Ramos (cell line): ENCODE results near the gene GLDN.

Source experiments
- in situ Hi-C: fragments of 300-500 bp; cut with MboI; formaldehyde crosslinking; loops from one replicate; pipeline ENCODE4 v1.14.3; 2022; ENCODE audit warnings: low sequenced_read_pairs; ENCODE audit not compliant: unreplicated experiment

GLDN gene

DNA sequence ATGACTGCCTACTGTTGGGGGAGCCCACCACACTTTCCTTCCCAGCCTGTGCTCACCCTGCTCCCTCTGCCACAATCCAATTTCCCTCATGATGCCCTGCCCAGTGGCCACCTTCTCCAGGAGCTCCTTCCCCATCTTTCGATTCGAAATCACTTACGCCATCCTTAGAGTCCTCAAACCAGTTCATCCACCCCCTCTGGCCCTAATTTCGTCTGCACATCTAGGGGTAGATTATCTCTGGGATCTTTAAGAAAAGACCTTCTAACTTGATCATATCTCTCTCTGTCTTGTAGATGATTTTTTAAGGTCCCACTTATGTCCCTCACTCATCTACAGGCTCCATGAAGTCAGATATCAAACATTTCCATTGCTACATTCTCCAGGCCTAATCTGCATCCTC is 20.1 kb upstream of the GLDN start:
- in situ Hi-C loops, result no loop called here

DNA sequence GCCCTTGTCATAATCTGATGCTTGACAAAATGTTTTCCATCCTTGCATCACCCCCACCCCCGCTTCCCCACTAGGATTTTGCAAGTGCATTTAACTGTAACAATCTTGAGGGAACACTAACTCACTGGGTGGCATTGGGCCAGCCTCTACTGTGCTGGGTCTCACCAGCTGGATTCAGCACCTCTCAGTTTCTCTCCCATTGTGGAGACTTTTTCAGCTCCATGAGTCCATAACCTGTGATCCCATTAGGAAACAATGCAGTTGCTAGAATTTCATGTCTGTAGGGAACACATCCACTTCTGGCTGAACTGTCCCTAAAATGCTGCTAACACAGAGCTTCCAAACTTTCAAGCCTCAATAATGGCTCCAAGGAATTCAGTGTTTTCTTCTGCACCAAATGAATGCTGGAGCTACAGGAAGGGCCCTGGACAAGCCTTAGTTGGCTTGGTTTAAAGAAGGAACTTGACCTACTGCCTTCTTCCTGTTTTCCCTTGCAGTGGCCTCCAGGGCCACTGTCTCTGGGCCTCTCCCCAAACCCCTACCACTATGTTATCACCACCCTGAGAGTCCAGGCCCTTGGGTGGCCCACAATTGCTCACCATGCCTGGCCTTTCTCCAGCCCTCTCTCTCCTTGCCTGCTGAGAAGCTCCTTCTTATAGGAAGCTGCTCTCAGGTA is 18.7 kb upstream of the GLDN start:
- in situ Hi-C loops, result no loop called here

DNA sequence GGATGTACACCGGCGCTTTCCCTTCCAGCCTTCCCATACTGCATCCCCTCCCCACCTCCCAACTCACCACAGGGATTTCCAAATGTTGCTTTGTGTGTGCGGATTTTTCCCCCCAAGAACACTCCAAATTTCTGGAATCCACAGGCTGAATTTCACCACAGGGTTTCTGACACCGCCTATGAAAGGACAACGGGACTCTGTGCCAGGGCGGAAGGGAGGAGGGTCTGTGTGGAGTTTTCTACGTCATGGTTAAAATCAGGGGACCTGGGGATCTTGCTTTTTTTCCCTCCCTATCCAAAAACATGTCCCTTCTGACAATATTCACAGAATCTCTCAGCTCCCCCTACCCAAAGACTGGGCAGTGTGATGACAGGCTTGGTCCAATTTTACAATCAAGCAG is 17.7 kb upstream of the GLDN start:
- in situ Hi-C loops, result no loop called here

DNA sequence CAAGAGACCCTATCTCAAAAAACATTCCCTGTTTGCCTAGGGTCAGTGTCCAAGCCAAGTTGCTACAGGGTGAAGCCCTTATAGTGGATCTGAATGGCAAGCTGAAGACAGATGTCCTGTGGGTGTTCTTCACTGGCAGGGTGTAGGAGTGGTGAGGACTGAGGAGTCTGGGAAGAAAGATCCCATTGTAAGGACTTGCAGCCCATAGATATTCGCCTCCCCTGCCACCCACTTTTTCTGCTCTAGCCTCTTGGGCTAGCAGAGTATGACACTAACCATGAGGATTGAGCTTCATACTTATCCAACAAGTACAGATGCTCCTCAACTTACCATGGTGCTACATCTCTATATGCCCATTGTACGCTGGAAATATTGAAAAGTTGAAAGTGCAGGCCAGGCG is 16.3 kb upstream of the GLDN start:
- in situ Hi-C loops, result no loop called here

DNA sequence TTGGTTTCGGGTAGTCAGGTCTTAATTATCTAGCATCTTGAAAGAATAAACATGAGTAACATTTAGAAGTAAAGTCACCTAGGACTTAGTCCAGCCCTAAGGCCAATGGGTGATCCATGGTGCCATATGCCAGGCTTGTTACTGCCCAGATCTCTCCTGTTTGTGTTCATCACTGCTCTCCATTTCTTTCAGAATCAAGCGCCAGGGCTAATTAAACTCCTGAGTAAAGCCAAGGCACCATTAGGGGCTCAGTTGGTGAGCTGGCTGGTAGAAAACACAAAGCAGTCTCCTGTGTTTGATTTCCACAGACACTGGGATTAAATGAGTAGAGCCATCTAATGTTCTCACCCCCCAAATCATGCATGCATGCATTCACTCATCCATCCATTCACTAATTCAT is 14.4 kb upstream of the GLDN start:
- in situ Hi-C loops, result no loop called here

DNA sequence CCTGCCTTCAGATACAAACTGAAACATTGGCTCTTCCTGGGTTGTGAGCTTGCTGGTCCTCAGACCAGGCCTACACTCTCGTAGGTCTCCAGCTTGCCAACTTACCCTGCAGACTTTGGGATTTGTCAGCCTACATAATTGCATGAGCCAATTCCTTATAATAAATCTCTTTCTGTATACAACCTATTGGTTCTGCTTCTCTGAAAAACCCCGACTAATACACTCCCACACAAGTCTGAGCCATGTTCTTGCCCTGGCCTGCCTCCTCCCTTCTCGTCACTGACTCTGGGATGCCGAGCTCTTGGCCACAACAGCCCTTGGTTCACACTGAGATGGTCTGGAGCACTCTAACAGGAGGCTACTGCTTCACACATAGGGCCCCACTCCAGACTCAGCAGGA is 12.5 kb upstream of the GLDN start:
- in situ Hi-C loops, result no loop called here

DNA sequence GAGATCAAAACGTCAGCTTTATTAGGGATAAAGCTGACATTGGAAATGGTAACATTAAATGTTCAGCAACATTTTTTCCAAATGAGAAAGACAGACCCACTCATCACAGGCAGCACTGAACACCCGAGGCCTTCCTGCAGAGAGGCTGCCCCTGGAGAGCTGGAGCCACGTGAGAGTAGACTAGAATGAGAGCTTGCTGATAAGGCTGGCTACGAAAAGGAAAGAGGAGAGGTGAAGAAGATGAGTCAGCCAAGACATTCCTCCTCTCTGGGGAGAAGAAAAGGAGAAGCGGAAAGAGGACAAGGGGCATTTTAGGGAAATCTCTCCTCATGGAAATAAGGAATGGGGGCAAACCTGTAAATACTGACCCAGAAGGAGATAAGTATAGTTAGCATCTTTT is 10.3 kb upstream of the GLDN start:
- in situ Hi-C loops, result no loop called here

DNA sequence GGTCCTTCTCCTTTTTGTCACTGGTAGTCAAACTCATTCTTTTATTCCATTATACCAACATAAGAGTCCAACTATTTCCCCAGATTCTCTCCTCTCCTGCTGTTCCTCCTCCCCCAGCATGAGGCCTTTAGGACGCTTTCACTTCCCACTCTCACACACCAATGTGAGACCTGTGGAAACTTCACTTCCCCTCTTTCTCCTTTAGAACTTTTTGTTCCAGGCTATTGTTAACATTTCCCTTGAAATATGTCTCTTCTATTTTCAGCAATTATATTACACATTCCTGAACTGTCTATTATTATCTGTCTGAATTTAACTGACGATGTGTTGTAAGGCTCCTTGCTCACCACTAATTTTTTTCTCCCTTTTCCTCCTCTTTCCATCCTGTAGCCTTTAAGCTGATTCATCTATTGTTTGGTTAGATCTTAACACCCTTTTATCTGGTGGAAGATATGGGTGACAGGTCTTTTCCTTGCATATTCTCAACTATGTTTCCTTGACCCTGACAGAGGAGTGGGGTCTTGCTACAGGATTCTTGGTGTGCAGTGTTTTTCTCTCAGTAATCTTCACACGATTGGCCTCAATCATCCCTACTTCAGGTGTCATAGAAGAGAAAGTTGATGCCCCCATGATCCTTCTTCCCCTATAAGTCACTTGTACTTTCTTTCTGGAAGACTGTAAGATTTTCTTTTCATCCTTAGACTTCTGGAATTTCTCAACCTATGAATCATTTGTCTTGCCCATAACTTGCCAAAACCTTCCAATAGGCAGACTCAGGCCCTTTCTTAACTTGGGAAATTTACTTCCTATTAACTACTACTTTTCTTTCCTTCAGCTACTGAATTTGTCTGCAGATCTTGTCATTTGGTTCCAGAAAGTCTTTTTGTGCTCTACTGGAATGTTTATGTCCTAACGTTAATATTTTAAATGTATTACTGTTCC is 9.0 kb upstream of the GLDN start:
- in situ Hi-C loops, result no loop called here

DNA sequence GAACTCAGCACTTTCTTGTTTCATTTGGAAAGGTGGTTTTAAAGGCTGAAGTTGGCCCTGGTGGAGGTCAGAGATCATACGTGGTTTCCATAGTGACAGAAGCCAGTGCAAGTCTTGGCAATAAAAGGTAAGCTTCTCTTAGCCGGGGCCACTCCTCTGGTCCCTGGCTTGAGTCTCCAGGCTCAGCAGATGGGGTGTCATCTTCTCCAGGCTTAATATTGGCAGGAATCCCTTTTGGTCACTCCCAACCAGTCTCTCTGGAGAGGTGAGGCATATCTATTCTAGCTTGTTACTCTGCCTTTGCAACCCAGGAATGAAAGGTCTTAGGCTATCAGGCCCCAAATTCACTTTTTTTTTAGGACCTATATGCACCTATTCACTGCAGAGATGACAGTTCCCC is 7.9 kb upstream of the GLDN start:
- in situ Hi-C loops, result no loop called here

DNA sequence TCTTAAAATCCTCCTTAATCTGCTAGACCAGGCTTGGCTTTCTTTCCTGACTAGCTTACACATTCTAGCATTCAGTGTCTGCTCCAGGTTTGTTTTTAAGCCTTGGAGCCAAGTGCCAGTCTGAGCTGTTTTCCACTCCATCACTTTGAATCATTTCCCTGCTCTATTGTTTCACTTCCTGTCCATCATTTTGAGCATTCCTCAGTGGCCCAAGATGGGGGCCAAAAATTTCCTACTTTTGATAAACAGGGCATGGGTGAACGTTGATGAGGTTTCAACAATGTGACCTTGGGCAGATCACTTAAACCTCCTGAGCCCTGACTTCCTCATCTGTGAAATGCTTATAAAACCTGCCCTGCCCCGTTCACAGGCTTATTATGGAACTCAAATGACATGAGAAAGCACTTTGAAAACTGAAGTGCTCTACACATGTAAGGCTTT is 7.4 kb upstream of the GLDN start:
- in situ Hi-C loops, result no loop called here

DNA sequence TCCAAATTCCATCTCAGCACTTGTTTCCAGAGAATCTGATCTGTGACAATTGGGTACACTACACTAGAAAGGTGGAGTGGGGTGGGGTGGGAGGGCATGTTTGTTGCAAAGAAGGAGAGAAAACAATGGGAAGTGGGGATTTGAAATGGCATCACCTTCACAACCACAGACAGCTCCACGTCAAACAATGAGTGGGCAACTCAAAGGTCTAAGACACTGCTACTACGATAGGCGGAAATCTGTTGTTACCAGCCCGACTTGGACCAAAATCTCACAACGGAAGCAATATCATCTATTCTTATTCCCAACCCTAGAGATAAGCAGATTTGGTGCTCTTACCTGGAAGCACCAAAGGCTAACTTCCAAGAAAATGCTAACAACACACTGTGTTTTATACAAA is 6.4 kb upstream of the GLDN start:
- in situ Hi-C loops, result no loop called here

DNA sequence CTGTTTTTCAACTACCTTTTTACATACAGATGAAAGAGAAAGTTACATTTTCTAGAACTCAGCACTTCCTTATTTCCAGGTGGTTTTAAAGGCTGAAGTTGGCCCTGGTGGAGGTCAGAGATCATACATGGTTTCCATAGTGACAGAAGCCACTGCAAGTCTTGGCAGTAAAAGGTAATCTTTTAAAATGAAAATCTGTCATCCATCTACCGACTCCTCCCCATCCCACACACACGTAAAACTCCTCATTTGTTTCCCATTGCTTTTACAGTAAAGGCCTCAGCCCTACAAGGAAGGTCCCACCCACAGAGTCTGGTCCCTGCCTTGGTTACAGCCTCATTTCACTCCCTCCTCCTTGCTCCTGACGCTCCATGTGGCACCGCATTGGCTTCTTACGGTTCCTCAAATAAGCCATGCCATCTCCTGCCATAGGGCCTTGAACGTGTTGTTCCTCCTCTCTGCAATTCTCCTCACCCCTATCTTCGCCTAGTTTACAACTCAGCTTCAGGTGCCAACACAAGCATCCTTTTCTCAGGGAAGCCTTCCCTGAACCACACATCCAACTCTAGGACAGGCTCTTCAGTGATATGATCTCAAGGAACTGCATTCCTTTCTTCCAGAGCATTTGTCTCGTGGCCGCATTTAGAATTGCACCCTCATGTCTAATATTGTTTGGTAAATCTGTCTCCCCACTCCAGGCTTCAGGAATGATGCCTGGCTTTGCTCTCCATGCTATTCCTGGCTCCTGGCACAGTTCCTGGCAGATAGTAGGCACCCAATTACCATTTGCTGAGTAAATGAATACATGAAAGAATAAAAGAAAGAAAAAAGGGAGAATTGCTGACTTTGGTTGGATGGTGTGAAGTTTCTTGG is 5.7 kb upstream of the GLDN start:
- in situ Hi-C loops, result no loop called here

DNA sequence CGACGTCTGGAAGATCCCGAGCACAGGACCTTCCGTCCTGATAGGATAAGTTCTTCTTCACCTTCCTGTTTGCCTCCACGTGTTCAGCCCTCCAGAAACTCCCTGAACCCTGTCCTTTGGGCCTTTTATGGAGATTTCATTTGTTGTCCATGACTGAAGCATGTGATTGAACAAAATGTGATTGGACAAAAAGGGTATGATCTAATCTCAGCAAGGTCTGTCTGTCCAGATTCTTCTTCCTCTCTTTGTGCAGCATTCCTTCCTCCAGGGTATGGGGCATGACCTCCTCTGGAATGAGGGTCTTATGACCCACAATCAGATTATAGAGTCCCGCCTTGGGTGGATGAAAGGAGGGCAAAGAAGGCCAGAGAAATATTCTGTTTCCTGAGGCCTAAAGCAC is 3.0 kb upstream of the GLDN start, which contains the start of gene CYP19A1:
Gene CYP19A1 (minus strand): TSS at position 101 of the 400 bp plus-strand sequence. CDS start 95,684 bp downstream, outside the sequence.
- in situ Hi-C loops, result no loop called here

DNA sequence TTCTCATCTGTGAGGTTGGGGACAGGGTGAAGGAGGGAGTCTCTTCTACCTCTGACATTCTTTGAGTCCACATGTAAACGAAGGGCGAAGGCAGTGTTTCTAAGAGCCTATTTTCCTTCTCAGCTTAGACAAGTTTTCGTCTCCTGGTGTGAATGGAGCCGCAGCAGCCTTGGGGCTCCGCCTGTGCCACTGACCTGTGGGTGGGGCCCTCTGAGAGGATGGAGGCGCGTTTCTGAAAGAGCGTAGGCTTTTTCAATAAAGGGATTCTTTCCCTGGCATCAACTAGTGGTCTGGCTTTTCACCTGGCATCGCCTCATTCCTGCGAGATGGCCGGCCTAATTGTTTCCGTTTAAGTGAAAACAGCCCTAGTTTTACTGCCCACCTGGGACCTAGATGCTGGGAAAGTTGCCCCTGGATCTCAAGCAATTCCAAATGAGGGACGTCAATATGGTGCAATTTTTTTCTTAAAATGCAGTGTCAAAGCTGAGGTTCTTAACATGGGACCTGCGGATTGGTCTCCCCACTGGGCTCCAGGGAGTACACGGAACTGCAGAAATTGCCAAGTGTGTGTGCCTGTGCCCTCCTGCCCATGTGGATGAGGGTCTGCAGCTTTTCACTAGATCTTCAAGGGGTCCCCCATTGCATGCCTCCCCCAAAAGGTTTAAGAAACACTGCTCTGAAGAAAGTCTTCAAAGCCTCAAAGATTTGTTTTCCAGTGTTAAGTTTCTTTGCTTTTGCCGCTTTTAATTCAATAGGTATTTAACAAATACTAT is 958 bp downstream of the GLDN start:
- in situ Hi-C loops, result no loop called here

DNA sequence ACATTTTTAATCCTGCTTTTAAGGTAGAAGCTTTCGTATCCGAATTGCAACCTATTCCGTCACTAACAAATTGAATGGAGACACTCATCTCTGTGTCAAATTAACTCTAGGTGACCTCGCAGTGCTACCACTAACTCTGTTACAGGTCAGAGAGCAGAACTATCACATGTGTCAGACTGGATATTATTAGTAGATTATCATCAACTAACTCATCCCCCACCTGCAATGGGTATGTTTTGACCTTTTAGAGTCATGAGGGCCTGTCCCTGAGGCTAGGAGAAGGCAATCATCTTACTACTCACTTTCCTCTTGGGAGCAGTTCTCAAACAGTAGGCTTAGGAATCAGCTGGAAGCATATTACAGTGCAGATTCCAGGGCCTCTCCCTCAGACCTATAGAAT is 2.0 kb downstream of the GLDN start:
- in situ Hi-C loops, result no loop called here

DNA sequence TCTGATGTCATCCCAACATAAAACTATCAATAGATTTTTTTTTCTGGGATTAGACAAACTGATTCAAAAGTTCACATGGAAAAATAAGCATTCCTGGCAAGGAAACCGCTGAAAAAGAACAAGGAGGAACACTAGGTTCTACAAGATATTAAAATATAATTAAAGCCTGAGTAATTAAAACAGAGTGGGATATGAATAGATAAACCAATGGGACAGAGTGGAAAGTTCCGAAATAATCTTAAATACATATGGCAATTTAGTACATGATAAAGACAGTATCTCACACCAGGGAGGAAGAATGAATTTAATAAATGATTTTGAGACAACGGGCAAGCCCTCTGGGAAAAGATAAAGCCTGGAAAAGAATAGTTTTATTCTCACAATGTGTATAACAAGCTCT is 4.7 kb downstream of the GLDN start:
- in situ Hi-C loops, result no loop called here

DNA sequence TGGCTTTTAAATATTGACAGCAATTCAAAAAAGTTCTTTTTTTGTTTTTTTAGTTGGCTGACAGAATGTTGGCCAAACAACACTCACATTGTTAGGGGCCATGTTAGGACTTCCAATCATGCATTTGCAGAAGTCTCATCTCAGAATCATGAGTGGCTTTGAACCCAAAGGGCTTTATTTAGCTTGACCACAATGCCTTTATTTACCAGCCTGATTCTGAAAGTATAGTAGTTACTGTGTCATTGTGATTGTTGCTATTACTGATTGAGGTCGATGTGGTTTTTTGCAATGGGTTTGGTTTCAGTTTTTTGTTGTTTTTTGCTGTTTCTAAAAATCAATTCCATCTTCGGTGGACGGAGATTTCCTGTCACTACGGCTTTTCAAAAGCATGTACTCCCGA is 7.2 kb downstream of the GLDN start:
- in situ Hi-C loops, result no loop called here

DNA sequence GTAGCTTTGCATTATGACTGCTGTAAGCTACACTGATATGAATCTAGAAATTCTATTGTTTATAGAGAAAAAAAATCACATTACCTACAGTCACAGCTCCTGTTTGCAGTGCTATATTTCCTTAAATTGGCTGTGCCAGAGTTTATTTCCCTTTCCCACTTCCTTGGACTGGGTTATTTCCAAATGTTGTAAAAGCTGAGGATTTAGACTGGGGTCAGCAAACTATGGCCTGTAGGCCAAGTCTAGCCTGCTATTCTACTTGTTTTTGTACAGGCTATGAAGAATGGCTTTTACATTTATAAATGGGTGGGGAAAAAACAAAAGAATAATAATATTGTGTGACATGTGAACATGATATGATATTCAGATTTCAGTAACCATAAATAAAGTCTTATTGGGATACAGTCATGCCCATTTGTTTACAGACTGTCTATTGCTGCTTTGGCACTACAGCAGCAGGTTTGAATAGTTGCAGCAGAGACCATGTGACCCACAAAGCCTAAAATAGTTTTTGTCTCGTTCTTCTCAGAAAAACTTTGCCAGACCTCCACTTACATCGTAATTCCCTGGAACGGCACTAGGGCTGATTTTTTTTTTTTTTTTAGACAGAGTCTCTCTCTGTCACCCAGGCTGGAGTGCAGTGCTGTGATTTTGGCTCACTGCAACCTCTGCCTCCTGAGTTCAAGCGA is 7.8 kb downstream of the GLDN start:
- in situ Hi-C loops, result no loop called here

DNA sequence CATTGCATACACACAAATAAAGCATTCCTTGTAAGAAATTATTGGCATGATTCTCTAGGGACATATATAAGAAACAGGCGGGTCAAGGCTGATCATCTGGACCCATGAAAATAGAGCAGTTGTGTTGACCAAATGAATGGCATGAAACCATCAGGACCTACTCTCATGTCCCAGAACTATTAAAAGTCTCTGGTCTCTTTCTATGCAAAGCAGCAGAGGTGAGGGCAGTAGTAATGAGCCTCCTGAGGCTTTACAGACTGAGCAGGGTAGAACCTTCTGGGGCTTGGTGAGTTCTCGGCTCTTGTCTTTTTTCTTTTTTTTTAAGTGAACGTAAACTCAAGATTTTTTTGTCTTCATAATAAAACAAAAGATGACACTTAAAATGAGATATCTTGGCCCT is 9.3 kb downstream of the GLDN start:
- in situ Hi-C loops, result no loop called here
